G401.6 (cell line): Measurements from ENCODE around the gene TET3.

ENCODE experiments used
- FAIRE-seq: peaks from 2 replicates; lab custom pipeline; 2012; peaks lifted over from hg19 to GRCh38; lab: Jason Lieb, UNC

Gene TET3

DNA sequence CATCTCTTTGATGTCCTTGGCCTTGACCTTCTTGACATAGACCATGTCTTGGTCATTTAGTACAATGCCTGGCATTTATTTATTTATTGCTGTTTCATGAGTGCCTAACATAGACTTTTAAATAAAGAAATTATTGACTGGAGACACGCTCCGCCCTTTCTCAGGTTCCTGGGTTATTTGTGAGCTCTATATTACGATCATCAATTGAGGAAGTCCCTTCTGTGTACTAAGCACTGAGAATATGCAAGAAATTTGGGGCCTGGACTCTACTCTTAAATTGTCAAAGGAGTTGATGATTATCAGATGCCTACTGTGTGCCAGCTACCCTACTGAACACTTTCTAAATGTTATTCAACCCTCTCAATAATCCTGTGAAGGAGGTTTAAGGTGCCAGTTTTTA is 19.7 kb upstream of the TET3 start:
- no peak for FAIRE-seq

DNA sequence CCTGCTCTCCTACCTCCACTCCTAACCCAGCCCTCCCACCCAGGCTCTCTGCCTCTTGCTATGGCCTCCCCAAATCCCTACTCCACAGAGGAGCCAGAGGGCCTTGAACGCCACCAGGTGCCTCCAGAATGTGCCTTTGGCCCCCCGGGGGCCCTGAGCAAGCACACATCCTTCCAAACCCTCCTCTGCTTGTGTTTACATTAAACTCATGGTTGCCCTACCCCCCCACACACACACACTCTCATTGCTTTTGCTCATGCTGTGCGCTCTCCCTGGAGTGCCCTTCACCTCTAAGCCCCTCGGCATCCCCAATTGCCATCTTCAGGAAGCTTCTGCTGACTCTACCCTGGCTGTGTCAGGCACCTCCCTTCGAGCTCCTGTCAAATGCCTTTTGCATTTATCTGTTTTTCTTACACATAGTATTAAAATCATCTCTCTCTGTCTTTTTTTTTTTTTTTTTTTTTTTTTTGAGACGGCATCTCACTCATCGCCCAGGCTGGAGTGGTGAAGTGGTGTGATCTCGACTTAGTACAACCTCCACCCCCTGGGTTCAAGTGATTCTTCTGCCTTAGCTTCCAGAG is 16.3 kb upstream of the TET3 start:
- FAIRE-seq, result no peak

DNA sequence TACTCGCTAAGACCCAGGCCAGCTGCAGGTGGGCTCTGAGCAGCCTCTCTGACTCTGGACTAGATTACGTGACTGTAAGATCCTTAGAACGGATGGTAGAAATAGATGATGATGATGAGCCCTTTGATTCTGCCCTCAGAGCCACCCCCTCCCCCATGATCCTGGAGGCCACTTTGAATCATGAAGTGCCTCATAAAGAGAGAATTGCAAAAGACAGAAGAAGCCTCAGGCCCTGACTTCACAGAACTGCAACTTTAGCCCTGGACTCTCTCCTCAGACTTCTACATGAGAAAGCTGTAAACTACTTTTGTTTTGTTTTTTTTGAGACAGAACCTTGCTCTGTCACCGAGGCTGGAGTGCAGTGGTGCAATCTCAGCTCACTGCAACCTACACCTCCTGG is 15.4 kb upstream of the TET3 start:
- FAIRE-seq, result no peak

DNA sequence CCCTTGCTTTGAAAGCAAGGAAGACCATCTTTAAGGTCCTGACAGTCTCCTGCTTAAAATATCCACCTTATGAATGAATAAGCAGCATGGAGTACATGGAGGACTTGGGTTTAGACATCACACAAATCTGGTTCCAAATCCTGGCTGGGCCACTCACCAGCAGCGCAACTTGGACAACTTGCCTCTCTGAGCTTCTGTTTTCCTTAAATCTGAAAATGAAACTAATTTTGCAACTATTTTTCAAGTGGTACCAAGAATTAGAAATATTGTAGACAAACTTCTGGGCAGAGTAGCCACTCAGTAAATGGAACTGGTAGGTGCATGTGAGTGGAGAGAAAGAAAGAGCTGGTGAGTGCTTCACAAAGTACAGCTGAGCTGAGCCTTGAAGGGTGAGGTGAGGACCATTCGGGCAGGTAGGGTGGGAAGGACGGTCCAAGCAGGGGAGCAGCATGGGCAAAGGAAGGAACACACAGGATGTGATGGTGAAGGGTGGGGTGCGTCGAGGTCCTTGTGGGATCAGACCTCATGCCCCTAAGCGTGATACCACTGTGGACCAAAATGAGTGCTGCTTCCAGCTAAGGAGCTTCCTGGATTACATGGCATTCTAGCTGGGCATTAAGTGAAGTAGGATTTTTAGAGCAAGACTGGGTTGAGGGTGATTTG is 14.4 kb upstream of the TET3 start:
- FAIRE-seq, result no peak

DNA sequence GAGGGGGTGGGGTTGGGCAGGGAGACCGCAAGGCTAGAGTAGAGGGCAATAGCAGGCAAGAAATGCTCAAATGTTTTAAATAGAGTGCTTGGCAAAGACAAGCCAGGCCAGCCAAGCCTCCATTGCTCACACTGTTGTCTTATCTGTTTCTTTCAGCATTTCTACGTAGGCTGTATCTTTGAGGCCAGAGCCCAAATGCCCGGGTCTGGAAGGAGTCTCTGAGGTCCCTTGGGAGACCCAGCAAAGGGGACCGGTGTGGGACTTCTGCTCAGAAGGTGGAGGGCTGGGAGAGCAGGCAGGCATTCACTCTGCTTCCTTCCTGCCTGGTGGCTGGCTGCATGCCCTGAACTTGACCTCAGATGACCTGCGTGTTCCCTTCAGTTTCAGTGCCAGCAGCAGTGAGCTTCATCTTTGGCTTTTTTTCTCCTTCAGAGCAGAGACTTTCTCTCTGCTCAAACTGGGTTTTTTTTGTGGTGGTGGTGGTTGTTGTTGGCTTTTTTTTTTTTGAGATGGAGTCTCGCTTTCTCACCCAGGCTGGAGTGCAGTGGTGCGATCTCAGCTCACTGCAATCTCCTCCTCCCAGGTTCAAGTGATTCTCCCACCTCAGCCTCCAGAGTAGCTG is 13.7 kb upstream of the TET3 start:
- no peak for FAIRE-seq

DNA sequence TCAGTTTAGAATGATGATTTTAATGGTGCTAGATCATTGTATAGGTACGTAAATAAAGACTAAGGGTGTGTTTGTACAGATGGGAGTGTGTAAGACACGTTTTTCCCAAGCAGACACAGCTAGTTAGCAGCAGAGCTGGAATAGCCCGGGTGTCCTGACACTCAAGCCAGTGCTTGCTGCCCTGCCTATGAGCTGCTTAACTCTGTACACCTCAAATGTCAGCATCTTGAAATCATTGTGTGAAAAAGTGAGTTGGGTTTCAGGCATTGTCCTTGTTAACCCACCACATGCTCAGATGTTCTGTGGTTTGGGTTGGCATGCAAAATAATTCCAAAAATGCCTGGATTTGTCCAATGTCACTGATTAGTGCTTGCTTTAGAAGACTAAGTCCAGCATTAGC is 13.0 kb upstream of the TET3 start:
- FAIRE-seq, result no peak

DNA sequence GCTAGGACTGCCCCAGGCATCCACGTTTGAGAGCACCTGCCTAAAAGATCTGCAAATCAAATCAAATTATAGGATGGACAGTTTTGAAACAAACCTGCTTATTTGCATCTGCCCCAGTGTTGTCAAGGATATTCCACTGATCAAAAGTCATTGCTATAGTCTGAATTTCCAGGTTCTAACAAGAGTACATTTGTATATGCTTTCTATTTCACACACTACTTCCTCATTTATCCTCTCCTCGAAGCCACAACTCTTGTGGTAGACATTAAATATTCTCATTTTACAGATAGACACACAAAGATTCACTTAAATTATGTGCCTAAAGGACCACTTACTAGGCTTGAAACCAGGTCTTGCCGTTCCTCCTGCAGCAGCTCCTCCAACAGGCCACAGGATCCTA is 11.9 kb upstream of the TET3 start:
- FAIRE-seq, result no peak

DNA sequence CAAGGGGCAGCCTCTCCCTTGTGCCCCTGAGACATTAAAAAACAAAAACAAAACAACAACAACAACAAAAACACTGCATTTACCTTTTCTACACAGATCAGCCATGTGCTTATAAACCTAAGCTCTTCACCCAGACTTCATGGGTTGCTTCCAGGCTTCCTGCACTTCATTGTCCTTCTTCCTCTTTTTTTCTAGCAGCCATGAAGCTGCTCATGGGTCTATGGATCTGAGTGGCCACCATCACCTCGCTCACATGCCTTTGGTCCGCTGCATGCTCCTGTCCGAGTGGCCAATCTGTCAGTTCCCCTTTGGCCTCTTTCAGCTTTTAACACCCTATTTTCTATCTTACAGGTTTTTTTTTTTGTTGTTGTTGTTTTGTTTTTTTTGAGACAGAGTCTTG is 9.0 kb upstream of the TET3 start:
- FAIRE-seq, result no peak

DNA sequence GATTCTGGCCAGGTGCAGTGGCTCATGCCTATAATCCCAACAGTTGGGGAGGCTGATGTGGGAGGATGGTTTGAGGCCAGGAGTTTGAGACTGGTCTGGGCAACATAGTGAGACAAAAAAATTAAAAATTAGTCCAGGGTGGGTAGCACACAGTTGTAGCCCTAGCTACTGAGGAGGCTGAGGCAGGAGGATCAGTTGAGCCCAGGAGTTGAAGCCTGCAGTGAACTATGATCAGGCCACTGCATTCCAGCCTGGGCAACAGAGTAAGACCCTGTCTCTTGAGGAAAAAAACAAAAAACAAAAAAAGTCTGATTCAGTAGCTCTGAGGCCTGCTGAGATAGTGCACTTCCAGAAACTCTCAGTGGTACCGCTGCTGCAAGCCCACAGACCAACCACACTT is 7.9 kb upstream of the TET3 start:
- FAIRE-seq, result no peak

DNA sequence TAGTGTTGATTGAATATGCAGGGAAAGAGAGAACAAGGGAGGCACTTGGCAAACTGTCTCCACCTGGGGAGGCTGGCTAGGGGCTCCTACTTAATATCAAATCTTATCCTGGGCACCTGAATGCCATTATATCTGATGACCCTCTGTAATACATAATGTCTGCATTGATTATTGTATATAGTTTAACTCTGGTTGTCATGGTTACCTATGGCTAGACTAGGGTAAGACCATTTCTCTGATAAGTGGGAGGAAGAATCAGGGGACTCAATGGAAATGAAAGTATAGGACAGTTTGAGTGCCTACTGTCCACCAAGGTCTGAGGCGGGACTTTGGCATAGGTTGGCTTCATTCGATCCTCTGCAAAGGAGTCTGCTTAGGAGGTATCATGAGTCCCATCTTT is 7.2 kb upstream of the TET3 start:
- FAIRE-seq, result no peak

DNA sequence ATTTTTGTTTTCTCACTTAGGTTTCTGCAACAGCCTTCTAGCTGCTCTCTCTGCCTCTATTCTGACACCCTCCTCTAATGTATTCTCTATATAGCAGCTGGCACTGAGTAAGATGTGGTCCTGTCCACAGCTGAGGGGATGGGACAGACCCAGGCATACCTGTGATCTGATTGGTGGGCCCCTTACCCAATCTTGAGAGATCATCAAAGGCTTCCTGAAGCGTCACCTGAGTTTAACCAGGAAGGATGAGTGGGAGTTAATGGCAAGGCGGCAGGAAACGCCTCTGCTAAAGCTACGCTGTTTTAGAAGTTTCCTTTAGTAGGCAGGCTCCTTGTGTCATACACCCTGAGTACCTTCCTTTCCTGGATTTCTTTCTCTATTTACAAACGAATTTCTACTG is 5.7 kb upstream of the TET3 start:
- FAIRE-seq, result no peak

DNA sequence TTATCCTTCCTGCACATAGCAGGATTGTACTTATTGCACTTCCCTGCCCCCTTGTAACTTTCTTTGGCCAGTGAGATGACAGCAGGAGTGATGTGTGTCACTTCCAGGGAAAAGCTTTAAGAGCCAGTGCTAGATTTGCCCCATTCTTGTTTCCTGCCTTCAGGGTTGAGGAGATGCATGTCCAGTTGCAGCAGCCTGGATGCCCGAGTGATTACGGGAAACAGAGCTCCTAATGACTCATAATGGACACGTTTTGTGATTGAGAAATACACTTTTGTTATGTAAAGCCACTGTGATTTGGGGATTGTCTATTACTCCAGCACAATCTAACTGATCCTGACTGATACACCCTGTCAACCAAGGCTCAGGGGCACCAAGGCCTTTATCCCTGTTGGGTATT is 5.0 kb upstream of the TET3 start:
- FAIRE-seq, result no peak

DNA sequence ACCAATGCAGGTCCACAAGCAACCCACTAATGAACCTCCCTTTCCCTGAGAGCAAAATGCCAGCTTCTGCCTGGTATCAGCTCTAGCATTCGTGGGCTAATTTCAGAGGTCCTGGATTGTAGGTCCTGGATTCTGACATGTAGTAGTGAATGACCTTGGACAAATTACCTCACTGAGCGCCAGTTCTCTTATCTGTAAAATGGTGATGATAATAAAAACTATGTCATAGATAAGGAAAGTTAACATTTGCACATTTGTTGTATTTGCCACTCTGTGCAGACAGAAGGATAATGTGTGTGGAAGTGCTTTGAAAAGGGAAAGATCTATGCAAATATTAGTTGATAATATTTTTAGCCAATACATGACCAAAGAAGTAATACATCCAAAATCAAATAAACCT is 4.1 kb upstream of the TET3 start:
- FAIRE-seq, result no peak

DNA sequence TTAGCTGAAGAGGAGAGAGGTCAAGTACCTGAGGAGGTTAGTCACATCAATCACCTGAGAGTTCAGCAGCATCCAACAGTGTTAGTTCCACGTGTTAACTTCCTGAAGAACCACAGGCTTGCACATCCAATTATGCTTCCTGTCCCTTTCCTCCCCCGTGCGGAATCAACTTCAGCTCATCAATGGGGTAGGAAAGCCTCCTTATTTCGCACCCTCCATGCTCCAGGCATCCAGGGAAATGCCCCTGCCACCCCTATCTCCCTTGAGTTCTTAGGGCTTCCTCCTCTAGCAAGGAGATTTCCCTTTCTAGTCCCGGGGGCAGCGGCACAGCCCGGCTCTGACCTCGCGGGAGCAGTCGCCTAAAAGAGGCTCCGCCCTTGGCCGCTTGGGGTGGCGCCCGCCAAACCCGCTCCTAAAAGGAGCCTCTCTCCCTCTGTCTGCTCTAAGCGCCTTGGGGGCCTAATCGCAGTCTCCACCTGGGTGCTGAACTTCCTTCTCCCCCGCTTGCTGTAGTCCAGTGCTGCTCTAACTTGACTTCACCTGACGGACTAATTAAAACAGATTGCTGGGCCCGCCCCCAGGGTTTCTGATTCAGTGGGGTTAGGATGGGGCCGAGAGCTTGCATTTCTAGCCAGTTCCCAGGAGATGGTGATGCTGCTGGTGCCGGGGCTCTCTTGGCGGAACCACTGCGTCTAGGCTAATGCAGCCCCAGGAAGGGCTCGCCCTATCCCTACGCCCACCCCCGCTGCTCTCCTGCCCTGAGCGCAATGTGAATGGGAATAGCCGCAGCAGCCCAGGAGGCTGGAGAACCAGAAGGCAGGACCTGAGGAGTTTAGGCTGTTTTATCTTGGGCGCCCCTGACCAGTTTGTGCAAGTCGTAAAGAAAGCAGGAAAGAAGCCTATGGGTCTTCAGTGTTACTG is 3.4 kb upstream of the TET3 start:
- FAIRE-seq, result no peak

DNA sequence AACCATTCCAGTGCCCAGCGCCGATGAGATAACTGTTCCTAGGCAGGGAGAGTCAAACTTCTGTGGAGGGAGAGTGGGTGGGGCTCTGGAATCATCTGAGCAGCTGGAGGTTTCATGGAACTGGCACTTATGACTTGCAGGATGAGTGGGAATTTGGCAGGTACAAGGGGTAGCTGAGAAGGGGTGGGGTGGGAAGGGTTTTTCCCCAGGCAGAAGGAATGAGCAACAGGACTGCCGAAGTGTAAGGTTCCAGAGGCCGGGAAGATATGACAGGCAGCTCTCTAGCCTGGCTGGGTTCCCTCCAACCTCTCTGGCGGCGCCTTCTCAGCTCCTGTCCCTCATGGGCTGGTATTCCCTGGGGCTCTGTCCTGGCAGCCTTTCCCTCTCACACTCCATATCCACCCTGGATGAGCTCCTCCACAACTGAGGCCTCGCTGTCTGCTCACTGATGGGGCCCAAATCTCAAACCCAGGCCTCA is 2.5 kb upstream of the TET3 start:
- FAIRE-seq, result no peak

DNA sequence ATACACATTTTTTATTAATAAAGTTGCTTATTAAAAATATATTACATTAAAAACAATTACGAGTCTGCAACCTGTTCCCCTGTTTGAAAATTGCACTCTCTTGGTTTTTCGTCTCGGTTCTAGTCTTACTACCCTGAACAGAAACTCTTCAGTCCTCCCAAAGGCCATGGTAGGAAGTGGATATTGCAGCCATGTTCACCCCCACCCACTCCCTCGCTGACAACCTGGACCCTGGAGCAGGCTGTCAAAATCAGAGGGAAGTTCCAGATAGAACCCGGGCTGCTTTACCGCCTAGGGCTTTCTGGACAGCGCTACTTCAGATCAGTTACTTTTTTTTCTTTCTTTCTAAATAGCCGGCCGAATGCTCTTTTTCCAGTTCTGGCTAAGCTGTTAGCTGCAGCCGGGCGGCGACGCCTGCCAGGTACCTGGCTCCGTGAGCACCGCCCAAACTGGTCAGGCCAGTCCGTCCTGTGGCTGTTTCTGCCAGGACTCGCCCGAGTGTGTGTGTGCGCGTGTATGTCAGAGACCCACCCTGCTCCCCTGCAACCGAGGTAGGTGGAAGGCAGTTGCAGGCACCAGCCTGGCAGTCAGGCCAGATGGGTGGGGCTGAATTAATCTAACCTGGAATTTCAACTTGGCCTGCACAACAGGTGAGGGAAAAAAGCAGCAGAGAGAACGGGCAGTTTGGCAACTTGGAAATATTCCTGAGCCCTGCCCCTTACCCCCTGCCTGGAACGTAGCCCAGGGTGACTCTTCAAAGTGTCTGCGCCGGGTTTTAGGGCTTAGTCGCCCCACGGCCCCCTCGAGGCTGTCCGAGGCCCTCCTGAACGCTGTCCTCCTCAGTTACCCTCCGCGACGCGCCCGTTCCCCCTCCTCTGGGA is 1.1 kb upstream of the TET3 start:
- FAIRE-seq, result no peak

DNA sequence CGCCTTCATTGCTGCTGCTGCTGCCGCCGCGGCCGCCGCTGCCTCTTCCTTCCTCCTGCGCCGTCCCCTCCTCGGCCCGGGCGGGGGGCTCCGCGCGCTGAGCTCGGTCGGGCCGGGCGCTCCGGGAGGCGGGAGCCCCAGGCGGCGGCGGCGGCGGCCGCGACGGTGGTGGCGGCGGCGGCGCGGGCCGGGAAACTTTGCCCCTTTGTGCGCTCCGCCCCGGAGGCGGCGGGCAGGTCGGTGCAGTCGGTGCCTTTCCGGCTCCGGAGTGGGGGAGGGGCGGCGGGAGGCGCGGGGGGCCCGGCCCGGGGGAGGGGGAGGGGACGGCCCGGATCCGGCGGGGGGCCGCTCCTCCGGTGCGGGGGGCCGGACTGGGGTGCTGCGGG is 205 bp downstream of the TET3 start:
- FAIRE-seq, result no peak

DNA sequence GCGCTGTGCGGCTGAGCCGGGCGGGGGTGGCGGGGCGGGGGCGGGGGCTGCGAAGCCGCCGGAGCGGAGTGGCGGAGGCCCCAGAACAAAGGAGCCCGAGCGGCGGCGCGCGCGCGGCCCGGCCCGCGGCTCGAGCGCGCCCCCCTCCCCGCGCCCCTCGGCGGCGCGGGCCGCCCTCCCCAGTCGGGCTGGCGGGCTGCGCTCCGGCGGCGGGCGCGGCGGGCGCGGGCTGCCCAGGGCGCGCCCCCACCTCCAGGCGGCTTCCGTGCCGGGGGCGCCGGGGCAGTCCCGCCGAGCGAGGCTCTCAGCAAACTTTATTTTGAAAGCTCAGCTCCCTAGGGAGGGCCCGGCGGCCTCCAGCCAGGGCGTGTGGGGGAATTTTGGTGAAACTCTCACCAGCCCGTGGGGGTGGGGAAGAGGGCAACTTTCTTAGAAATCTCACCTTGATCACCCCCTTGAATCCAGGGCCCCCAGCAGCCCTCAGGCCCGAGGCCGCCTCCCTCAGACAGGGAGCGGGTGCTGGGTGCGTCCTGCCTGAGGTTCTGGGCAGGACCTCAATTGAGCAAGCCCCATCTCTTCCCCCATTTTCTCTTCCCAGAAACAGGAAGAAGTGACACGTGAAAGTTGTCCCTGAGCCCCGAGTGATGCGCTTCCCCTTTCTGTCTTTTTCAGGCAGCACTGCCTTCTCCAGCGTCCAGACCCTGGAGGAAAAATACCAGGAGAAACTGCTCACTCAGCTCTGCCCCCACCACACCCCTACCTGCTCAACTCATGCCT is 786 bp downstream of the TET3 start:
- no peak for FAIRE-seq

DNA sequence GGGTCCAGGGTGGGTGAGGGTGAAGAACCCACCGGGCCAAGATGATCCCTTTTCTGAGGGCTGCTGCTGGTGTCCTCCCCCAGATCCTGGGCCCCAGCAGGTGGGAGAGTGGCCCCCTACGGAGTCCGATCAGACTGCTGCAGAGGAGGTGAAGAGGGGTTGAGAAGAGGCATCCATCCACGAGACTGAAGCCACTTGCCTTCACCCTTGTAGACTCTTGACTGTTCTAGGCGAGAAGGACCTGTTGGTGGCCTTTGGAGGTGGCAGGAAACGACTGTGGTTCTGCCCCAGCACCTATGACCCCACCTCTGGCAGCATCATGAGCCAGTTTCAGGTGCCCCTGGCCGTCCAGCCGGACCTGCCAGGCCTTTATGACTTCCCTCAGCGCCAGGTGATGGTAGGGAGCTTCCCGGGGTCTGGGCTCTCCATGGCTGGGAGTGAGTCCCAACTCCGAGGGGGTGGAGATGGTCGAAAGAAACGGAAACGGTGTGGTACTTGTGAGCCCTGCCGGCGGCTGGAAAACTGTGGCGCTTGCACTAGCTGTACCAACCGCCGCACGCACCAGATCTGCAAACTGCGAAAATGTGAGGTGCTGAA is 1.5 kb downstream of the TET3 start:
- FAIRE-seq, result no peak

DNA sequence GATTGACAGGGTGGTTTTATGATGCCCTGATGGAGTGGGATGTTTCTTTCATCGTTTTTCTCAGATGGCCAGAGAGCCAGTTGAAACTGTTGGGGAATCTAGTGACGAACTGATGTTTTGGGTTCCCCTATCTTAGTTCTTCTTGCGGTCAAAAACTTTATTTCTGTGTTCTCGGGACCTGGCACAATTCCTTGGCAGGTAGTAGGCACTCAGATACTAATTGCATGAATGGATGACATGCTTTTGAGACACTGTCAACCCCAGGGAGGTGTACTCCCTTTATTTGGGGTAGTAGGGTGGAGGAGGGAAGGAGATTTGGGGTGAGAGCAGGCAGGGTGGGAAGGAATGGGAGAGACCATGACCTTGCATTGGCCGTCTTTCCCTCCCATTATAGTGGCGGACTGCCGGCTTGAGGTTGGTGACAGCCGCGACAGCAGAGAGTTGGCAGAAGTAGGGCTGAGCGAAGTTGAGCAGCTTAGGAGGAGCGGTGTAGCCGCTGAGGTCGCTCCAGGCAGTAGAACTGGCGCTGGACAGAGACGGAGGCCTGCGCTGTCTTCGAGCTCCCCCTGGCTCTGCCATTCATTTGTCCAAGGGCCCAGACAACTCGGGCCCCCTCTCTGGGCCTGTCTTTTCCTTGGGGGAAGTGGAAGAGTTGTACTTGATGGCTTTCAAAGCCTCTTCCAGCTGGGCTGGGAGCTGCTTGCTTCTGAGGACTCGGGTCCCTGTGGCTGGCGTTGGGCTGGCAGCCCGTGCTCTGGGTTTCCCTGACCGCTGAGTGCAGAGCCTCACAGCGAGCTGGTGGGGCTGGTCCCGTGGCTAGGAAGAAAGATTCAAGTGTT is 2.6 kb downstream of the TET3 start:
- FAIRE-seq, result no peak
